GM12801 (cell line): ENCODE measurements around the gene NUMA1.

Experiments
- CTCF ChIP-seq: IDR thresholded peaks from one replicate; pipeline ENCODE4 v1.5.1; 2011; ENCODE audit warnings: control low read depth; ENCODE audit not compliant: insufficient read length; ENCODE audit errors: extremely low read depth

NUMA1 gene

GRCh38 chr11:72100009-72100408, 19.7 kb upstream of the NUMA1 start:
- no peak for TF ChIP-seq CTCF

GRCh38 chr11:72098741-72099140, 18.4 kb upstream of the NUMA1 start:
- TF ChIP-seq CTCF = no peak

DNA sequence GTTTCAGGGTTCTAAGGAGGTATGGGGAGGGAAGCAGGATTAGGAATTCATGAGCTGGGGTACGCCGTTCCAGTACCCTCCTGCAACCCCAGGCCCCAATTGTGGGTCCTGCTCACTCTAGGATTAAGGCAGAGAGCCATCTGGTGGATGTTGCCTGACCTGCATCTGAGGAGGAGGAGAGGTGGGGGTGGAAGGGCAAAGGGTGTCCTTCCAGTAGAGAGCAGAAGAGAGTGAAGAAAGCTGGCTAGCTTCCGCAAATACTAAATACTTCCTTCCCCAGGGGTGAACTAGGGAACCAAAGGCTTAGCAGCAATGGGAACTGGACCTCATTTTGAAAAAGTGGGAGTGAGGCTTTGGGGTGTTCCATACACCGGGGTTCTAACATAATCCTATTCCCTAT, 10.9 kb upstream of the NUMA1 start:
- no peak for TF ChIP-seq CTCF

- no peak for TF ChIP-seq CTCF
These were observed 7.9 kb upstream of the NUMA1 start for GRCh38 chr11:72088076-72088808.

GRCh38 chr11:72085621-72086351, 5.4 kb upstream of the NUMA1 start:
- no peak for TF ChIP-seq CTCF

GRCh38 chr11:72084965-72085364, 4.6 kb upstream of the NUMA1 start:
- TF ChIP-seq CTCF = no peak

DNA sequence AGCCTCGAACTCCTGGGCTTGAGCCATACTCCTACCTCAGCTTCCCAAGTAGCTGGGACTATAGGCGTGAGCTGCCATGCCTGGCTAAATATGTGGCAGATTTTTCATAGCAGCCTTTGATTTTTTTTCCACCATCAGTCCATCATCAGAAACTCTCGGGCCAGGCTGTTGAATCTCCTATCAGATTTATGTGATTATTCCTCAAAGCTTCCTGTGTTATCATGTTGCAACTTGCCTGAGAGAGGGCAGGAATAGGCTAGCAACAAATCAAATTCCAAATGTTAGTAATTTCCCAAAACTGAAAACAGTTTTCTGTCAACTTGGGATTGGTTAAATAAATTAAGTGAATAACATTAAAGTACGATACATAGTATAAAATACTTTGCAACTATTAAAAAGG, 3.7 kb upstream of the NUMA1 start:
- no peak for TF ChIP-seq CTCF
